Measurements from ENCODE around the gene EYS. TPM values are rescaled to one million over a fixed set of nuclear protein-coding genes. Genes with fewer than 3 reads are reported as not detected.
"Not testable (repeated sequence)": the region's sequence is repeated elsewhere in the genome, so short reads cannot be mapped to it uniquely, and the experiment has no call there.

EYS gene
- total RNA-seq, 4 donors from 2014 or later: 0.15 TPM; not detected in 3

GRCh38 chr6:64467656-64468055 lies 1239.4 kb downstream of the EYS start:
- no peaks in the 10 kb centered on the region for H3K27me3 ChIP-seq
- no CpG with 5 or more reads among the region's 1 CpG for WGBS, 2 donors (ENCODE audit: low coverage in 1 of 2)
- peaks cover 0 to 16% (median 0%) of the 10 kb centered on the region in 3 donors for H3K9me3 ChIP-seq
- no peak overlapping the region for H3K4me3 ChIP-seq
- no peaks in the 10 kb centered on the region for H3K36me3 ChIP-seq
- no peak overlapping the region for H3K27ac ChIP-seq
- no peaks in the 10 kb centered on the region for H3K4me1 ChIP-seq
- TF ChIP-seq POLR2AphosphoS5 (IDR thresholded peaks at IDR 0.05) (no peak), POLR2A (IDR thresholded peaks at IDR 0.05) (no peak), EP300 (IDR thresholded peaks at IDR 0.05) (no peak), CTCF (IDR thresholded peaks at IDR 0.05) (no peak)
- peak; percentile 19 for ATAC-seq

- Histone ChIP-seq H3K27ac (no peak overlapping the region), H3K4me1 (no peaks in the 10 kb centered on the region), H3K9me3 (no peaks in the 10 kb centered on the region), H3K27me3 (no peaks in the 10 kb centered on the region), H3K4me3 (no peak overlapping the region), H3K36me3 (no peaks in the 10 kb centered on the region)
- TF ChIP-seq POLR2A (IDR thresholded peaks at IDR 0.05) (no peak), CTCF (IDR thresholded peaks at IDR 0.05) (no peak), EP300 (IDR thresholded peaks at IDR 0.05) (no peak), POLR2AphosphoS5 (IDR thresholded peaks at IDR 0.05) (no peak)
- WGBS, 2 donors (ENCODE audit: low coverage in 1 of 2): 50% methylated on average over 1 of the region's 1 CpG; no CpG with 5 or more reads in 1 of the 2 donors
- ATAC-seq: no peak
Observed at GRCh38 chr6:64459411-64459944, 1247.5 kb downstream of the EYS start.

- H3K27me3 ChIP-seq, H3K4me1 ChIP-seq, H3K4me3 ChIP-seq, H3K36me3 ChIP-seq, H3K27ac ChIP-seq, ATAC-seq, H3K9me3 ChIP-seq: not testable (repeated sequence)
- 92 to 100% methylated on average over 3 to 5 of the region's 6 CpGs for WGBS, 2 donors (ENCODE audit: low coverage in 1 of 2)
Observed at GRCh38 chr6:64448101-64448500, 1258.9 kb downstream of the EYS start.

GRCh38 chr6:64445038-64445437 lies 1262.0 kb downstream of the EYS start:
- WGBS, 2 donors (ENCODE audit: low coverage in 1 of 2): 55 to 63% methylated on average over 1 of the region's 1 CpG
- H3K36me3 ChIP-seq: no peaks in the 10 kb centered on the region

GRCh38 chr6:64439274-64439673 lies 1267.8 kb downstream of the EYS start:
- WGBS, 2 donors (ENCODE audit: low coverage in 1 of 2): 55 to 70% methylated on average over 2 of the region's 2 CpGs
- Histone ChIP-seq H3K27me3 (no peaks in the 10 kb centered on the region), H3K36me3 (no peaks in the 10 kb centered on the region), H3K4me3 (no peak overlapping the region), H3K9me3 (peaks cover 0 to 14% (median 0%) of the 10 kb centered on the region in 3 donors), H3K27ac (no peak overlapping the region), H3K4me1 (no peaks in the 10 kb centered on the region)
- no peak for ATAC-seq
- TF ChIP-seq EP300 (IDR thresholded peaks at IDR 0.05) (no peak), POLR2A (IDR thresholded peaks at IDR 0.05) (no peak), CTCF (IDR thresholded peaks at IDR 0.05) (no peak), POLR2AphosphoS5 (IDR thresholded peaks at IDR 0.05) (no peak)

More at GRCh38 chr6:64445038-64445437, 1262.0 kb downstream of the EYS start:
- no peaks in the 10 kb centered on the region for H3K4me1 ChIP-seq
- TF ChIP-seq EP300 (IDR thresholded peaks at IDR 0.05): no peak
- no peak for TF ChIP-seq POLR2AphosphoS5 (IDR thresholded peaks at IDR 0.05)
- TF ChIP-seq CTCF (IDR thresholded peaks at IDR 0.05): no peak
- TF ChIP-seq POLR2A (IDR thresholded peaks at IDR 0.05): no peak
- H3K27me3 ChIP-seq: no peaks in the 10 kb centered on the region
- no peak overlapping the region for H3K27ac ChIP-seq
- H3K4me3 ChIP-seq: no peak overlapping the region
- peaks cover 0 to 14% (median 0%) of the 10 kb centered on the region in 3 donors for H3K9me3 ChIP-seq
- ATAC-seq: no peak

Data from gastroesophageal sphincter (tissue), 4 donors.